Panc1 (cell line): Measurements from ENCODE around the gene RNF20.

Experiments used
- POLR2AphosphoS5 ChIP-seq: IDR thresholded peaks from 2 replicates; pipeline ENCODE4 v1.6.1; 2012; ENCODE audit warnings: mild to moderate bottlenecking, low read depth, low read length, moderate library complexity
- TF ChIP-seq, protein P1 (sequence below): fragments of 450-650 bp; IDR thresholded peaks from 2 replicates; pipeline ENCODE4 v1.5.1; 2017; ENCODE audit warnings: mild to moderate bottlenecking

GRCh38 chr9:101512116-101512515 lies 21.5 kb upstream of the RNF20 start:
- TF ChIP-seq, protein P1, sequence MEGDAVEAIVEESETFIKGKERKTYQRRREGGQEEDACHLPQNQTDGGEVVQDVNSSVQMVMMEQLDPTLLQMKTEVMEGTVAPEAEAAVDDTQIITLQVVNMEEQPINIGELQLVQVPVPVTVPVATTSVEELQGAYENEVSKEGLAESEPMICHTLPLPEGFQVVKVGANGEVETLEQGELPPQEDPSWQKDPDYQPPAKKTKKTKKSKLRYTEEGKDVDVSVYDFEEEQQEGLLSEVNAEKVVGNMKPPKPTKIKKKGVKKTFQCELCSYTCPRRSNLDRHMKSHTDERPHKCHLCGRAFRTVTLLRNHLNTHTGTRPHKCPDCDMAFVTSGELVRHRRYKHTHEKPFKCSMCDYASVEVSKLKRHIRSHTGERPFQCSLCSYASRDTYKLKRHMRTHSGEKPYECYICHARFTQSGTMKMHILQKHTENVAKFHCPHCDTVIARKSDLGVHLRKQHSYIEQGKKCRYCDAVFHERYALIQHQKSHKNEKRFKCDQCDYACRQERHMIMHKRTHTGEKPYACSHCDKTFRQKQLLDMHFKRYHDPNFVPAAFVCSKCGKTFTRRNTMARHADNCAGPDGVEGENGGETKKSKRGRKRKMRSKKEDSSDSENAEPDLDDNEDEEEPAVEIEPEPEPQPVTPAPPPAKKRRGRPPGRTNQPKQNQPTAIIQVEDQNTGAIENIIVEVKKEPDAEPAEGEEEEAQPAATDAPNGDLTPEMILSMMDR: no peak
- TF ChIP-seq POLR2AphosphoS5: no peak
